OCI-LY3 (cell line): Measurements from ENCODE around the gene EPAS1.

ENCODE experiments used
- H2AFZ ChIP-seq: fragments of 200-600, 300-600 bp; shearing (Covaris generic); 2 replicates; pipeline ENCODE4 v1.6.0; 2014; ENCODE audit warnings: antibody characterized with exemption, low read depth, low read length
- H3K27ac ChIP-seq: fragments of 200-600, 300-600 bp; sonication (generic); 2 replicates; pipeline ENCODE4 v1.5.1; 2014; ENCODE audit warnings: mild to moderate bottlenecking, low read length, moderate library complexity, mixed read lengths
- H3K27me3 ChIP-seq: fragments of 200-600, 300-600 bp; sonication (generic); 2 replicates; pipeline ENCODE4 v1.6.1; 2014; ENCODE audit warnings: low read depth, low read length, mixed read lengths
- H3K36me3 ChIP-seq: fragments of 200-600, 300-600 bp; sonication (generic); replicated peaks from 2 replicates; pipeline ENCODE3; 2014; ENCODE audit warnings: low read depth, low read length, mixed read lengths
- H3K4me1 ChIP-seq: fragments of 300-600, 200-600 bp; sonication (generic); 2 replicates; pipeline ENCODE4 v1.6.1; 2014; ENCODE audit warnings: low read length, mixed read lengths
- H3K4me2 ChIP-seq: fragments of 200-600, 300-600 bp; sonication (generic); 2 replicates; pipeline ENCODE4 v1.6.1; 2014; ENCODE audit warnings: low read length, mixed read lengths
- H3K4me3 ChIP-seq: fragments of 300-600, 200-600 bp; sonication (generic); 2 replicates; pipeline ENCODE4 v1.5.1; 2014; ENCODE audit warnings: antibody characterized with exemption, mild to moderate bottlenecking, low read length, moderate library complexity
- H3K79me2 ChIP-seq: fragments of 300-600, 200-600 bp; shearing (Covaris generic); 2 replicates; pipeline ENCODE4 v1.6.1; 2014; ENCODE audit warnings: mild to moderate bottlenecking, low read length, mixed read lengths
- H3K9ac ChIP-seq: fragments of 300-600, 200-600 bp; shearing (Covaris generic); 2 replicates; pipeline ENCODE4 v1.6.0; 2014; ENCODE audit warnings: mild to moderate bottlenecking, low read length, moderate library complexity
- H3K9me3 ChIP-seq: fragments of 200-600, 300-600 bp; shearing (Covaris generic); 2 replicates; pipeline ENCODE4 v1.6.1; 2014; ENCODE audit warnings: low read length, mixed read lengths; ENCODE audit not compliant: insufficient read depth
- H4K20me1 ChIP-seq: fragments of 200-600, 300-600 bp; sonication (generic); 2 replicates; pipeline ENCODE4 v1.6.1; 2016; ENCODE audit warnings: low read length, mixed read lengths; ENCODE audit not compliant: insufficient read depth
- CTCF ChIP-seq: fragments of 200-600, 300-600 bp; sonication (generic); IDR thresholded peaks from 2 replicates; pipeline ENCODE4 v1.5.1; 2014; ENCODE audit warnings: antibody characterized with exemption, low read length, low read depth
- EZH2phosphoT487 ChIP-seq: fragments of 200-600 bp; shearing (Covaris generic); IDR thresholded peaks from 2 replicates; pipeline ENCODE4 v1.6.1; 2018; ENCODE audit warnings: antibody characterized with exemption, mixed run types, low read depth

Gene EPAS1

GRCh38 chr2:46404181-46404759, 107.1 kb downstream of the EPAS1 start:
- Histone ChIP-seq H2AFZ (no peak overlapping the region), H3K79me2 (no peaks in the 10 kb centered on the region), H3K9ac (no peak overlapping the region), H4K20me1 (no peaks in the 10 kb centered on the region), H3K4me1 (no peaks in the 10 kb centered on the region), H3K27me3 (peaks cover 3% of the 10 kb centered on the region; the same call in 1 of the 2 replicates), H3K4me3 (no peak overlapping the region), H3K36me3 (no peaks in the 10 kb centered on the region), H3K27ac (no peak overlapping the region), H3K9me3 (no peaks in the 10 kb centered on the region), H3K4me2 (no peak overlapping the region)
- TF ChIP-seq EZH2phosphoT487 (no peak), CTCF (no peak)

GRCh38 chr2:46407852-46408455, 110.7 kb downstream of the EPAS1 start:
- H3K4me2 ChIP-seq, result no peak overlapping the region

GRCh38 chr2:46409756-46410155, 112.5 kb downstream of the EPAS1 start:
- no peaks in the 10 kb centered on the region for H3K9me3 ChIP-seq
- H3K27ac ChIP-seq, result no peak overlapping the region
- no peak overlapping the region for H3K4me3 ChIP-seq
- no peaks in the 10 kb centered on the region for H3K4me1 ChIP-seq
- H2AFZ ChIP-seq, result no peak overlapping the region
- H3K4me2 ChIP-seq, result no peak overlapping the region
- no peaks in the 10 kb centered on the region for H4K20me1 ChIP-seq
- H3K79me2 ChIP-seq, result no peaks in the 10 kb centered on the region
- H3K36me3 ChIP-seq, result no peaks in the 10 kb centered on the region
- H3K27me3 ChIP-seq, result no peaks in the 10 kb centered on the region
- TF ChIP-seq EZH2phosphoT487 (no peak), CTCF (no peak)
- H3K9ac ChIP-seq, result no peak overlapping the region

More at GRCh38 chr2:46407852-46408455, 110.7 kb downstream of the EPAS1 start:
- TF ChIP-seq CTCF (no peak), EZH2phosphoT487 (no peak)
- H3K79me2 ChIP-seq, result no peaks in the 10 kb centered on the region
- no peaks in the 10 kb centered on the region for H4K20me1 ChIP-seq
- no peak overlapping the region for H2AFZ ChIP-seq
- H3K9me3 ChIP-seq, result no peaks in the 10 kb centered on the region
- no peaks in the 10 kb centered on the region for H3K4me1 ChIP-seq
- H3K4me3 ChIP-seq, result no peak overlapping the region
- no peak overlapping the region for H3K27ac ChIP-seq
- no peak overlapping the region for H3K9ac ChIP-seq
- H3K36me3 ChIP-seq, result no peaks in the 10 kb centered on the region
- H3K27me3 ChIP-seq, result no peaks in the 10 kb centered on the region

- no peaks in the 10 kb centered on the region for H4K20me1 ChIP-seq
- H2AFZ ChIP-seq, result no peak overlapping the region
- TF ChIP-seq CTCF, result no peak
- TF ChIP-seq EZH2phosphoT487, result no peak
- H3K9me3 ChIP-seq, result no peaks in the 10 kb centered on the region; the same call in 1 of the 2 replicates
- no peak overlapping the region for H3K4me3 ChIP-seq
- H3K4me1 ChIP-seq, result no peaks in the 10 kb centered on the region
- no peak overlapping the region for H3K4me2 ChIP-seq
- no peak overlapping the region for H3K27ac ChIP-seq
- no peaks in the 10 kb centered on the region for H3K27me3 ChIP-seq
- no peaks in the 10 kb centered on the region for H3K36me3 ChIP-seq
- H3K79me2 ChIP-seq, result no peaks in the 10 kb centered on the region
- no peak overlapping the region for H3K9ac ChIP-seq
Observed at GRCh38 chr2:46410273-46411244, 113.4 kb downstream of the EPAS1 start.
